ENCODE data around the gene TMEM175.

GRCh38 chr4:970854-971520, 38.7 kb downstream of the TMEM175 start:
- TF ChIP-seq POLR2A (IDR thresholded peaks at IDR 0.05; ENCODE audit: low read depth, low read length) (no peak), POLR2AphosphoS5 (IDR thresholded peaks at IDR 0.05; ENCODE audit: low read depth, low read length) (no peak), TAF1 (IDR thresholded peaks at IDR 0.05; ENCODE audit: low read depth, low read length) (no peak), SPI1 (IDR thresholded peaks at IDR 0.05; ENCODE audit: low read depth, low read length) (no peak)
